HG03457 (cell line): ENCODE measurements around the gene MYO7A.

Experiments used
- ATAC-seq: cut with Tn5 transposase; IDR thresholded peaks from one replicate; pipeline ENCODE4 v1.9.1; 2021; ENCODE audit warnings: moderate number of reproducible peaks; ENCODE audit not compliant: unreplicated experiment

Gene MYO7A

GRCh38 chr11:77110836-77111235, 17.2 kb upstream of the MYO7A start:
- ATAC-seq = no peak

DNA sequence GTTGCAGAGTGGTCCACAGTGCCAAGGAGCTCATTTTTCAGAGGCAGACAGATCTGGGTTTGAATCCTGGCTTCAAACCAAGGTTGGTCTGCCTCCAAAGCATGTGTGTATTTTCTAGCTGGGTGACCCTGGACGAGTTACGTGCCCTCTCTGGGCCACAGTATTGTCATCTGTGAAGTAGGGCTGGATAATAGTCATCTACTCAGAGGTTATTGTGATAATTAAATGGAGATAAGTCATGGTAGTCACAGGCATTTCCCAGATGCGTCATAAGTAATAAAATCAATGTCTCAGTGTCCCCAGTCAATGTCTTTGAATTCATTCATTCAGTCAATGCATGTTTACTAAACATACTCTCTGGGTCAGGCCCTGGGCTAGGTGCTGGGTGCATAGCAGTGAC, 16.8 kb upstream of the MYO7A start:
- ATAC-seq = no peak

DNA sequence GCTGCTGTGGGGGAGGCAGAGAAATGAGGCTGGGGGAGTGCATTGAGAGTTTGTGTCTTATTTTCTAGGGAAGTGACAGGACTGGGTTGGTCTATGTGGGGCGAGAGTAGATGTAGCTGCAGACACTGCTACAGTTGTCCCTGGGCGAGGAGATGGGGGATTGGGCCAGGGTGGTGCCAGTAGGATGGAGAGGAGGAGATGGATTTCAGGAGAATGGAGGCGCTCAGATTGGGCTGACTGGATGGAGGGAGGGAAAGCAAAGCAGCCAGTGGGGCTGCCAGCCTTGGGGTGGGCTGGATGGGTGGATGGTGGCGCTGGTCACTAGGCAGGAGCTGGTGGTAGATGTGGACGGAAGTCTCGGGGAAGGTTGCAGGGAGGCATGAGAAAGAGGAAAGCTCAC, 16.1 kb upstream of the MYO7A start:
- no peak for ATAC-seq

- ATAC-seq = no peak
Observed at GRCh38 chr11:77112641-77113381, 15.2 kb upstream of the MYO7A start.

DNA sequence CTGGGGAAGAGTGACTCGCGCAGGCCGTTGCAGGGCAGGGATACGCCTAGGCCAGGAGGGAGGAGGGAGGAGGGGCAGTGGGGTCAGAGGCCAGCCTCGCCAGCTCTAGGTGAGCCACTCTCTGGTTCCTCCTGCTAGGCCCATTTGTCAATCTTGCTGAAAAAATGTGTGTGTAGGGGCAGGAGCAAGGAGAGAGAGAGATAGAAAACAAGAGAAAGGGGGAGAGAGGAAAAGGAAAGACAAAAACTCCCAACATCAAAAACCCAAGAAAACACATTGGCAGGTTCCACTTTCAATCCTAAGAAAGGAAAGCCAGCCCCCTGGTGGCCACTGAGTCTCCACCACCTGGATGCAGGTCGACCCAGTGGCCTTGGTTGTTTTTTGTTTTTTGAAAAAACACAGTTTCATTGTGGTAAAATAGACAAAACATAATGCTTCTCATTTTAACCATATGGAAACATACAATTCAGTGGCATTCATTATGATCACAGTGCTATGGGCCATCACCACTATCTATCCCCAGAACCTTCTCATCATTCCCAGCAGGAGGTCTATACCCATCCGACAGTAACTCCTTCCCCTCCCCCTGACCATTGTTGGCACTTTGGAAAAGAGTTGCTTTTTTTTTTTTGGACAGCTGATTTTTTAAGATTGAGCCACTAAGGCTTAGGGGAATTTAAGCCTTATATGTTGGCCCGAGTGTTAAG, 14.5 kb upstream of the MYO7A start:
- no peak for ATAC-seq

GRCh38 chr11:77114089-77114463, 14.0 kb upstream of the MYO7A start:
- ATAC-seq = no peak

GRCh38 chr11:77115181-77115611, 12.8 kb upstream of the MYO7A start:
- no peak for ATAC-seq

DNA sequence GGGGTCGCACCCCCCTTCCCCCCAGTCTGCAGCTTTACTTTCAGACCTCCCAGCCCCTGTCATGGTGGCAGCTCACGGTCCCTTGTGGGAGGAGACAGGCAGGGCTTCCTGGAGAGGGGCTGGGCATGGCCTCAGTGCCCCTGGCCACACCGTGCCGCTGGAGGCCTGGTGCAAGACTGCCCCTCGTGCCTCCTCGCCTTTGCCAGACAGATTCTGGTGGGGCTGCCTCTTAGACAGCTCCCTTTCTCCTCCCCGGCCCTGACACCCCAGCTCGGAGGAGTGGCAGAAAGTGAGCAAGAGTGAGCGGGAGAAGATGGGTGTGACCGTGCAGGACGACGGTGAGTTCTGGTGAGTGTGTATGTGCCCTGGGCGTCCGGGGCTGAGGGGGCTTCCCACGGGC, 12.1 kb upstream of the MYO7A start:
- no peak for ATAC-seq

DNA sequence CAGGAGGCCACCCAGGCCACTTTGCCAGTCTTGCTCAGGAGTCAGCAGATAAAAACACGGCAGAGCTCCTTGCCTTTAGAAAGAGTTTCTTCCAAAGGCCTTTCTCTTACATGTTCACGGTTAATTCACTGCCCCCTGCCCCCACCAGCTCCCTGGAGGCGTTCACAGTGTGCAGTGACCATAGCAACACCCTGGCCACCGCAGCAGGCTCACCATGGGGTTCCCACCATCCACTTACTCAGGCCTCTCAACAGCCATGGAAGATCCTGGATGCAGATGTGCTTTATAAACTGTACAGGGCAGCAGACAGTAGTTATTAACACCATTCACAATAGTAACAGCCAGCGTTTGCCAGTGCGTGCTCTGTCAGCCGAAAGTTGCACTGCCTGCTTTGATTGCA, 10.6 kb upstream of the MYO7A start:
- ATAC-seq = no peak

DNA sequence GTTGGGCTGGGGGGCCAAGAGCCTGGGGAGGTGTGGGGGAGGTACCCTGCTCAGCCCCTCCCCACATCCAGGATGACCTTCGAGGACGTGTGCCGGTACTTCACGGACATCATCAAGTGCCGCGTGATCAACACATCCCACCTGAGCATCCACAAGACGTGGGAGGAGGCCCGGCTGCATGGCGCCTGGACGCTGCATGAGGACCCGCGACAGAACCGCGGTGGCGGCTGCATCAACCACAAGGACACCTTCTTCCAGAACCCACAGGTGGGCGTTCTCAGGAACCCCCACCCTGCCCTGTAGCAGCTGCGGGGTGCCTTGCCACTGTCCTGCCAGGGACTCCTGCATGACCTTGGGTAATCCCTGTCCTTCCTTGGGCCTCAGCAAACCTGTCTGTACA, 10.0 kb upstream of the MYO7A start:
- ATAC-seq = no peak

DNA sequence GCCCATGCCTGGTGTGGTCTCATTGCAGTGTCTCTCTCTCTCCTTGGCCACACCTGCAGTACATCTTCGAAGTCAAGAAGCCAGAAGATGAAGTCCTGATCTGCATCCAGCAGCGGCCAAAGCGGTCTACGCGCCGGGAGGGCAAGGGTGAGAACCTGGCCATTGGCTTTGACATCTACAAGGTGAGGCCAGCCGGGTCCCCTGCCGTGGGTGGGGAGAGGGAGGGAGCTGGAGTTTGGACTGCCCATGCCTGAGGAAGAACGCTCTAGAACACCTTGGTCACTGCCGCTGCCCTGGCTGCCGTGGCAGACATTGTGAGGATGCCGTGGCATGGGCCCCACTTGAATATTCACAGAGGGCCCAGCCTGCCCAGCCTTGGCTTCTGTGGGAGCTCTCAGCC, 9.1 kb upstream of the MYO7A start:
- ATAC-seq = no peak

DNA sequence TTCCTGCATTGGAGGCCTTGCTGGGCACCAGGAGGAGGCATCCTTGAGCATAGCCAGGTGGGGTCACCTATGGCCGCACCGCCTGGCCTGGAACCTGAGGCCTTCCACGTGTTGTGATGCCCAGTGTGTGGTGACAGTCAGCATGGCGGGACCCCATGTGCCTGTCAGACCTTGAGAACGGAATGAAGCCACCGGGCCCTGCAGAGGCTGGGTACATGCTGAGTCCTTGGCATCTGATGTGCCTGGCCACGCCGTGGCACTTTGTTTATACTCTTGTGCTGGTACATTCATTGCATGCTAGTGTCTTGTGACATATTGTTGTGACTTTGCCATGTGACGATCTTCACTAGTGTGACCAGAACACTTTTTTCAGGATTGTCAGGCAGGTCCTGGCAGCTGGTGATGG, 8.5 kb upstream of the MYO7A start:
- no peak for ATAC-seq

DNA sequence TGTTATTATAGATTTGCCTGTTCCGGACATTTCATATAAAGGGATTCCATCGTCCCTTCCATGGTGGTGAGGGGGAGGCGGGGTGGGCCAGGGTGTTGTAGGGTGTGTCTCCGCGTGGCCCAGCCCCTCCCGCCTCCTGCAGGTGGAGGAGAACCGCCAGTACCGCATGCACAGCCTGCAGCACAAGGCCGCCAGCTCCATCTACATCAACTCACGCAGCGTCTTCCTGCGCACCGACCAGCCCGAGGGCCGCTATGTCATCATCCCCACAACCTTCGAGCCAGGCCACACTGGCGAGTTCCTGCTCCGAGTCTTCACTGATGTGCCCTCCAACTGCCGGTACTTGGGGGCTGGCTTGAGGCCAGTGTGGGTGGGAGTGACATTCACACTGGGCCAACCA, 7.5 kb upstream of the MYO7A start:
- ATAC-seq = no peak

DNA sequence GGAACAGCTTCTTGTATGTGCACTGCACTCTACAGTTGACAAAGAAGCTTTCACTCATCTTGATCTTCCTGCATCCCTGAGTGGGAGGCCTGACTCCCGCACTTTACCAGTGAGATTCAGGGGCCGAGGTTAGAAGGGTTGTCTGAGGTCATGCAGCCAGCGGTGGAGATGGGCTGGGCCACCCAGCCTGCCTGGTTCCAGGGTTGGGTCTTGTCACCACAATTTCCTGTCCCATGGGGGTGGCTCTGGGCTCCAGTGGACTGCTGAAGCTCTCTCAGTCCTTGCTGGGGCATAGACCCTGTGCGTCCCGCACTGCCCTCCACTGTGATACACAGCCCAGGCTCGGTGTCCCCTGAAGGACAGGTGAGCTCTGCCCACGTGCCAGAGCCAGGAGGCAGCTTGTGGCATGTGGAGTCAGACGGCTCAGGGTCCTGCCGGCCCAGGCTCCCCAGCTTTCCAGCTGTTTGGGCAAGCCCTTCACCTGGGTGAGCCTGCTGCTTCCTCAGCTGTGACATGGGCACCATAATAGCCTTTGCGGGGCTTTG, 6.9 kb upstream of the MYO7A start:
- ATAC-seq = no peak

DNA sequence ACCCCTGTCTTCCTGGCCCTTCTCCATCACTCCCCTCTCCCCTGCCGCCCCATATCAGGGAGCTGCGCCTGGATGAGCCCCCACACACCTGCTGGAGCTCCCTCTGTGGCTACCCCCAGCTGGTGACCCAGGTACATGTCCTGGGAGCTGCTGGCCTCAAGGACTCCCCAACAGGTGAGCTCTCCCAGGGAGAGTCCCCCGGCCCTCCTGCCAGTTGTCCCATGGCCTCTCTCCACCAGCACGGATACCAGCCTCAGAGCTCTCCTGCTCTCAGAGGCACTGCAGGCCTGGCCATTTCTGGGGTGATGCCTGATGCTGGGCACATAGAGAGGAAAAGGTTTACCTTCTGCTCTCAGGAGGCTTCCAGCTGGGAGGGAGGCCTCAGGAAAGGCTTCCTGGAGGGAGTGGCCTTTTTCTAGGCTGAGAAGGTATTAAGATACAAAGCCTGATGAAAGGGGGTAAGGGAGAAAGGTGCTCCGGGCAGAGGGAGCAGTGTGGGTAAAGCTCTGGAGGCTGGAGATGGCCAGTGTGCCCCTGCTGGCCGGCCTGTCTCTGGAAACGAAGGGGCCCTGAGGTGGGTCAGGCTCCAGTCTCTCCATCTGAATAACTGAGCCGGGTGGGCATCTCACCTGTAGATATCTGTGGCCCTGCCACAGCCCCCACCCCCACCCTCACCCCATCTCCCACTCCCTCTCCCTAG, 6.0 kb upstream of the MYO7A start:
- ATAC-seq = no peak

GRCh38 chr11:77122576-77123212, 5.4 kb upstream of the MYO7A start:
- ATAC-seq = no peak

- no peak for ATAC-seq
Observed at GRCh38 chr11:77123591-77123990, 4.5 kb upstream of the MYO7A start.

GRCh38 chr11:77124041-77124440, 4.0 kb upstream of the MYO7A start:
- no peak for ATAC-seq

- ATAC-seq = no peak
Observed at GRCh38 chr11:77124488-77124887, 3.6 kb upstream of the MYO7A start.

GRCh38 chr11:77125191-77125590, 2.9 kb upstream of the MYO7A start:
- no peak for ATAC-seq

GRCh38 chr11:77125695-77126094, 2.4 kb upstream of the MYO7A start:
- ATAC-seq = no peak
